ENCODE measurements around the gene ADGRB3.
"Not testable (repeated sequence)": the region's sequence is repeated elsewhere in the genome, so short reads cannot be mapped to it uniquely, and the experiment has no call there.

ADGRB3 gene

GRCh38 chr6:68975064-68975463 lies 340.0 kb downstream of the ADGRB3 start:
- H3K27me3 Mint-ChIP-seq, result peaks cover 3% of the 10 kb centered on the region
- no peaks in the 10 kb centered on the region for H3K4me1 Mint-ChIP-seq
- no peak overlapping the region for H3K4me3 Mint-ChIP-seq
- ATAC-seq (ENCODE audit: low read depth), result no peak
- H3K27ac Mint-ChIP-seq, result no peak overlapping the region
- DNase-seq (ENCODE audit: low spot score in 2 of 2), result no peak
- H3K9me3 Mint-ChIP-seq, result no peaks in the 10 kb centered on the region
- H3K36me3 Mint-ChIP-seq, result no peaks in the 10 kb centered on the region

GRCh38 chr6:68975816-68976215 lies 340.7 kb downstream of the ADGRB3 start:
- no peak overlapping the region for H3K27ac Mint-ChIP-seq
- DNase-seq (ENCODE audit: low spot score in 2 of 2) (no peak), ATAC-seq (ENCODE audit: low read depth) (no peak)
- H3K4me3 Mint-ChIP-seq, result no peak overlapping the region
- H3K36me3 Mint-ChIP-seq, result no peaks in the 10 kb centered on the region
- H3K27me3 Mint-ChIP-seq, result peaks cover 3% of the 10 kb centered on the region
- no peaks in the 10 kb centered on the region for H3K9me3 Mint-ChIP-seq
- no peaks in the 10 kb centered on the region for H3K4me1 Mint-ChIP-seq

- no peak for DNase-seq (ENCODE audit: low spot score in 2 of 2)
- Mint-ChIP-seq H3K4me1 (no peaks in the 10 kb centered on the region), H3K36me3 (no peaks in the 10 kb centered on the region), H3K4me3 (no peak overlapping the region), H3K27ac (no peak overlapping the region), H3K27me3 (peaks cover 3% of the 10 kb centered on the region), H3K9me3 (no peaks in the 10 kb centered on the region)
- ATAC-seq (ENCODE audit: low read depth), result no peak
Measured at GRCh38 chr6:68976260-68976659, 341.2 kb downstream of the ADGRB3 start.

- no peaks in the 10 kb centered on the region for H3K9me3 Mint-ChIP-seq
- no peak overlapping the region for H3K4me3 Mint-ChIP-seq
- no peak overlapping the region for H3K27ac Mint-ChIP-seq
- peaks cover 2% of the 10 kb centered on the region for H3K27me3 Mint-ChIP-seq
- ATAC-seq (ENCODE audit: low read depth), result no peak
- no peaks in the 10 kb centered on the region for H3K36me3 Mint-ChIP-seq
- no peak for DNase-seq (ENCODE audit: low spot score in 2 of 2)
- no peaks in the 10 kb centered on the region for H3K4me1 Mint-ChIP-seq
Measured at GRCh38 chr6:68978411-68978810, 343.3 kb downstream of the ADGRB3 start.

GRCh38 chr6:68981668-68982067 lies 346.6 kb downstream of the ADGRB3 start:
- not testable (repeated sequence) for H3K4me1 Mint-ChIP-seq; H3K36me3 Mint-ChIP-seq; H3K4me3 Mint-ChIP-seq; H3K9me3 Mint-ChIP-seq; DNase-seq (ENCODE audit: low spot score in 2 of 2); H3K27ac Mint-ChIP-seq; ATAC-seq (ENCODE audit: low read depth); H3K27me3 Mint-ChIP-seq

- ATAC-seq (ENCODE audit: low read depth) (no peak), DNase-seq (ENCODE audit: low spot score in 2 of 2) (no peak)
- Mint-ChIP-seq H3K4me3 (no peak overlapping the region), H3K9me3 (peaks cover 3% of the 10 kb centered on the region), H3K27me3 (no peaks in the 10 kb centered on the region), H3K36me3 (no peaks in the 10 kb centered on the region), H3K4me1 (no peaks in the 10 kb centered on the region), H3K27ac (no peak overlapping the region)
Measured at GRCh38 chr6:68988698-68989097, 353.6 kb downstream of the ADGRB3 start.

GRCh38 chr6:68990317-68990716 lies 355.2 kb downstream of the ADGRB3 start:
- no peak for ATAC-seq (ENCODE audit: low read depth)
- Mint-ChIP-seq H3K36me3 (no peaks in the 10 kb centered on the region), H3K27me3 (no peaks in the 10 kb centered on the region), H3K27ac (no peak overlapping the region), H3K4me3 (no peak overlapping the region), H3K9me3 (peaks cover 1% of the 10 kb centered on the region), H3K4me1 (no peaks in the 10 kb centered on the region)
- DNase-seq (ENCODE audit: low spot score in 2 of 2), result no peak

- Mint-ChIP-seq H3K4me3 (no peak overlapping the region), H3K27me3 (no peaks in the 10 kb centered on the region), H3K27ac (no peak overlapping the region), H3K36me3 (no peaks in the 10 kb centered on the region), H3K4me1 (no peaks in the 10 kb centered on the region), H3K9me3 (peaks cover 1% of the 10 kb centered on the region)
- ATAC-seq (ENCODE audit: low read depth) (no peak), DNase-seq (ENCODE audit: low spot score in 2 of 2) (no peak)
Measured at GRCh38 chr6:68993911-68994310, 358.8 kb downstream of the ADGRB3 start.

GRCh38 chr6:68994521-68994920 lies 359.4 kb downstream of the ADGRB3 start:
- H3K9me3 Mint-ChIP-seq, result peaks cover 1% of the 10 kb centered on the region
- DNase-seq (ENCODE audit: low spot score in 2 of 2), result no peak
- H3K27me3 Mint-ChIP-seq, result no peaks in the 10 kb centered on the region
- no peaks in the 10 kb centered on the region for H3K4me1 Mint-ChIP-seq
- H3K36me3 Mint-ChIP-seq, result no peaks in the 10 kb centered on the region
- H3K27ac Mint-ChIP-seq, result no peak overlapping the region
- no peak overlapping the region for H3K4me3 Mint-ChIP-seq
- ATAC-seq (ENCODE audit: low read depth), result no peak

- Mint-ChIP-seq H3K4me3 (no peak overlapping the region), H3K27me3 (no peaks in the 10 kb centered on the region), H3K36me3 (no peaks in the 10 kb centered on the region), H3K9me3 (no peaks in the 10 kb centered on the region), H3K4me1 (no peaks in the 10 kb centered on the region), H3K27ac (no peak overlapping the region)
- ATAC-seq (ENCODE audit: low read depth) (no peak), DNase-seq (ENCODE audit: low spot score in 2 of 2) (no peak)
Measured at GRCh38 chr6:69005199-69005598, 370.1 kb downstream of the ADGRB3 start.

GRCh38 chr6:69007781-69008180 lies 372.7 kb downstream of the ADGRB3 start:
- H3K27ac Mint-ChIP-seq, result no peak overlapping the region
- no peaks in the 10 kb centered on the region for H3K36me3 Mint-ChIP-seq
- no peak for ATAC-seq (ENCODE audit: low read depth)
- H3K4me3 Mint-ChIP-seq, result no peak overlapping the region
- no peaks in the 10 kb centered on the region for H3K4me1 Mint-ChIP-seq
- no peaks in the 10 kb centered on the region for H3K9me3 Mint-ChIP-seq
- no peaks in the 10 kb centered on the region for H3K27me3 Mint-ChIP-seq
- DNase-seq (ENCODE audit: low spot score in 2 of 2), result no peak

- ATAC-seq (ENCODE audit: low read depth) (no peak), DNase-seq (ENCODE audit: low spot score in 2 of 2) (no peak)
- Mint-ChIP-seq H3K27me3 (no peaks in the 10 kb centered on the region), H3K4me1 (no peaks in the 10 kb centered on the region), H3K27ac (no peak overlapping the region), H3K36me3 (no peaks in the 10 kb centered on the region), H3K4me3 (no peak overlapping the region), H3K9me3 (no peaks in the 10 kb centered on the region)
Measured at GRCh38 chr6:69012211-69012610, 377.1 kb downstream of the ADGRB3 start.

GRCh38 chr6:69012876-69013275 lies 377.8 kb downstream of the ADGRB3 start:
- no peaks in the 10 kb centered on the region for H3K27me3 Mint-ChIP-seq
- H3K36me3 Mint-ChIP-seq, result no peaks in the 10 kb centered on the region
- H3K4me1 Mint-ChIP-seq, result no peaks in the 10 kb centered on the region
- DNase-seq (ENCODE audit: low spot score in 2 of 2), result no peak
- ATAC-seq (ENCODE audit: low read depth), result no peak
- H3K9me3 Mint-ChIP-seq, result no peaks in the 10 kb centered on the region
- H3K27ac Mint-ChIP-seq, result no peak overlapping the region
- H3K4me3 Mint-ChIP-seq, result no peak overlapping the region

- no peak overlapping the region for H3K27ac Mint-ChIP-seq
- H3K9me3 Mint-ChIP-seq, result no peaks in the 10 kb centered on the region
- H3K4me3 Mint-ChIP-seq, result no peak overlapping the region
- no peaks in the 10 kb centered on the region for H3K27me3 Mint-ChIP-seq
- ATAC-seq (ENCODE audit: low read depth) (no peak), DNase-seq (ENCODE audit: low spot score in 2 of 2) (no peak)
- H3K4me1 Mint-ChIP-seq, result no peaks in the 10 kb centered on the region
- no peaks in the 10 kb centered on the region for H3K36me3 Mint-ChIP-seq
Measured at GRCh38 chr6:69018906-69019305, 383.8 kb downstream of the ADGRB3 start.

- Mint-ChIP-seq H3K9me3 (no peaks in the 10 kb centered on the region), H3K36me3 (no peaks in the 10 kb centered on the region), H3K27ac (no peak overlapping the region), H3K27me3 (no peaks in the 10 kb centered on the region), H3K4me3 (no peak overlapping the region), H3K4me1 (no peaks in the 10 kb centered on the region)
- no peak for ATAC-seq (ENCODE audit: low read depth)
- DNase-seq (ENCODE audit: low spot score in 2 of 2), result no peak
Measured at GRCh38 chr6:69019832-69020231, 384.8 kb downstream of the ADGRB3 start.

GRCh38 chr6:69022993-69023392 lies 387.9 kb downstream of the ADGRB3 start:
- no peak for ATAC-seq (ENCODE audit: low read depth)
- Mint-ChIP-seq H3K9me3 (no peaks in the 10 kb centered on the region), H3K4me3 (no peak overlapping the region), H3K27ac (no peak overlapping the region), H3K4me1 (no peaks in the 10 kb centered on the region), H3K27me3 (no peaks in the 10 kb centered on the region), H3K36me3 (no peaks in the 10 kb centered on the region)
- no peak for DNase-seq (ENCODE audit: low spot score in 2 of 2)
